ENCODE data around the gene FBXO36. TPM values are rescaled to one million over a fixed set of nuclear protein-coding genes. Genes with fewer than 3 reads are reported as not detected.

The FBXO36 gene
- total RNA-seq, 1 experiment from 2014 or later = 3.0 TPM

DNA sequence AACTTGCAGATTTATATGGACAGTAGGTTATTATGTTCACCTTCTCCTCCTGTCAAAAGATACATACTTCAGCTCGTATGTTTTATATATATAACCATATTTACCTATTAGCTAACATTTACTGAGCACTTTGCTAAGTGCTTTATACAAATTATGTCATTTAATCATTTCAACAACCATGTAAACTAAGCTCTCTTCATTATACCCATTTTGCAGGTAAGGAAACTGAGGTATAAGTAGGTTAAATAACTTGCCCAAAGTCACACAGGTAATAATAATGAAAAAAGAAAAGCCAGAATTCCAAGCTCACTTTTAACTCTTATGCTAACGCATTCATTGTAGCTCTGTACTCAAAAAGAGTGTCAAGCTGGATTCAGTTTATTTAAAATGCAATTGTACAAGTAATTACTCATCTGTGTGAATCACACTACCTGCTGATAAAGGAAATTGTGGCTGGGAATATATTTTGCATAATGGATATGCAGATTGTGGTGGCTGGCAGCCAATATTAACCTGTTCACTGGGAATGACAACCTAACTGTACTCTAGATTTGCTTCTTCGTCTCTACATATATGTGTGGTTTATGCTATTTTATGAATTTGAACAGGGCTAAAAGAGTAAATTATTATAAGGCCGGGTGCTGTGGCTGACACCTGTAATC lies 125.8 kb downstream of the FBXO36 start:
- Histone ChIP-seq H3K56ac (ENCODE audit: insufficient read length, low read depth, low read length) (no peak overlapping the region), H2BK12ac (ENCODE audit: insufficient read length, low read depth, low read length) (no peak overlapping the region), H4K20me1 (ENCODE audit: control insufficient read depth, insufficient read depth, insufficient read length) (no peaks in the 10 kb centered on the region), H3T11ph (ENCODE audit: low read length) (no peak overlapping the region), H3K14ac (ENCODE audit: insufficient read depth, low read length) (no peak overlapping the region), H2BK5ac (ENCODE audit: insufficient read length, low read length) (no peak overlapping the region), H3K79me1 (ENCODE audit: insufficient read depth, low read depth, low read length, poor library complexity, severe bottlenecking) (no peaks in the 10 kb centered on the region), H2AFZ (ENCODE audit: low read length) (no peak overlapping the region), H3K9me3 (ENCODE audit: control insufficient read depth, low read depth, low read length) (no peaks in the 10 kb centered on the region), H3K27ac (ENCODE audit: insufficient read length, low read depth, low read length) (no peak overlapping the region), H2AK5ac (ENCODE audit: insufficient read length, low read length) (no peak overlapping the region), H4K5ac (ENCODE audit: insufficient read length, low read depth, low read length) (no peak overlapping the region), H2BK20ac (ENCODE audit: low read depth, low read length, poor library complexity, severe bottlenecking) (no peak overlapping the region), H4K8ac (replicated peaks; ENCODE audit: insufficient read length, low read depth, low read length) (no peak overlapping the region), H2BK15ac (ENCODE audit: low read depth, low read length) (no peak overlapping the region), H3K27me3 (ENCODE audit: insufficient read depth, low read length) (no peaks in the 10 kb centered on the region), H3K79me2 (ENCODE audit: insufficient read depth, low read length) (no peaks in the 10 kb centered on the region), H3K4me1 (ENCODE audit: insufficient read depth, low read length) (no peaks in the 10 kb centered on the region), H3K4me2 (ENCODE audit: insufficient read depth, insufficient read length, low read length) (no peak overlapping the region), H3K23ac (ENCODE audit: insufficient read length, low read depth, low read length) (no peak overlapping the region), H3K4ac (ENCODE audit: low read depth, low read length) (no peak overlapping the region), H2BK120ac (ENCODE audit: low read depth, low read length, poor library complexity, severe bottlenecking) (no peak overlapping the region), H3K18ac (ENCODE audit: insufficient read length, low read depth, low read length) (no peak overlapping the region), H3K23me2 (ENCODE audit: insufficient read length, low read depth, low read length, poor library complexity, severe bottlenecking) (no peaks in the 10 kb centered on the region), H4K91ac (ENCODE audit: insufficient read length, low read depth, low read length) (no peak overlapping the region), H3K9ac (ENCODE audit: extremely low read depth, insufficient read length, low read length) (no peak overlapping the region)
- WGBS (ENCODE audit: extremely low coverage, insufficient read length, low lambda C conversion rate) = no CpG with 5 or more reads among the region's 4 CpGs
- Mint-ChIP-seq H3K9me3 (no peaks in the 10 kb centered on the region), H3K4me3 (no peak overlapping the region), H3K4me1 (peaks cover 0 to 4% of the 10 kb centered on the region in 2 experiments; a peak in 1 of 4 replicates), H3K36me3 (ENCODE audit: insufficient read depth in 1 of 3, low read depth in 3 of 3) (peaks cover 0 to 4% (median 0%) of the 10 kb centered on the region in 3 experiments; a peak in 1 of 7 replicates), H3K27me3 (ENCODE audit: low read depth) (no peaks in the 10 kb centered on the region), H3K27ac (no peak overlapping the region)
- TF ChIP-seq, protein P1, sequence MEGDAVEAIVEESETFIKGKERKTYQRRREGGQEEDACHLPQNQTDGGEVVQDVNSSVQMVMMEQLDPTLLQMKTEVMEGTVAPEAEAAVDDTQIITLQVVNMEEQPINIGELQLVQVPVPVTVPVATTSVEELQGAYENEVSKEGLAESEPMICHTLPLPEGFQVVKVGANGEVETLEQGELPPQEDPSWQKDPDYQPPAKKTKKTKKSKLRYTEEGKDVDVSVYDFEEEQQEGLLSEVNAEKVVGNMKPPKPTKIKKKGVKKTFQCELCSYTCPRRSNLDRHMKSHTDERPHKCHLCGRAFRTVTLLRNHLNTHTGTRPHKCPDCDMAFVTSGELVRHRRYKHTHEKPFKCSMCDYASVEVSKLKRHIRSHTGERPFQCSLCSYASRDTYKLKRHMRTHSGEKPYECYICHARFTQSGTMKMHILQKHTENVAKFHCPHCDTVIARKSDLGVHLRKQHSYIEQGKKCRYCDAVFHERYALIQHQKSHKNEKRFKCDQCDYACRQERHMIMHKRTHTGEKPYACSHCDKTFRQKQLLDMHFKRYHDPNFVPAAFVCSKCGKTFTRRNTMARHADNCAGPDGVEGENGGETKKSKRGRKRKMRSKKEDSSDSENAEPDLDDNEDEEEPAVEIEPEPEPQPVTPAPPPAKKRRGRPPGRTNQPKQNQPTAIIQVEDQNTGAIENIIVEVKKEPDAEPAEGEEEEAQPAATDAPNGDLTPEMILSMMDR (conservative IDR thresholded peaks at IDR 0.05) = no peak
- no peak for DNase-seq

All from H9 (cell line).